Panc1 (cell line): ENCODE measurements around the gene KLK12. TPM values are rescaled to one million over a fixed set of nuclear protein-coding genes. Genes with fewer than 3 reads are reported as not detected.

ENCODE experiments used
- ATAC-seq: fragments of 200-7000 bp; cut with Tn5 transposase; 2 replicates; pipeline ENCODE4 v1.9.1; 2020; ENCODE audit warnings: mild to moderate bottlenecking, moderate library complexity
- BruUV-seq: library from RNA; stranded (reverse); fragments of 400-500 nt; replicated peaks from 2 replicates; lab custom pipeline; 2021; lab: Mats Ljungman, UMichigan
- CTCF ChIA-PET: fragments of 300-600 bp; sonication (Branson Sonifier 250); formaldehyde crosslinking; loops from one replicate; lab custom pipeline; 2022; ENCODE audit warnings: antibody characterized with exemption; lab: Charles Lee
- POLR2A ChIA-PET: fragments of 300-600 bp; sonication (Branson Sonifier 250); formaldehyde crosslinking; loops from one replicate; lab custom pipeline; 2022; ENCODE audit warnings: antibody characterized with exemption; lab: Charles Lee
- DNase-seq: peaks from one replicate; pipeline ENCODE4 v3.0.0-alpha.2; 2010; ENCODE audit warnings: low read depth, low spot score
- H3K27ac ChIP-seq: 2 replicates; pipeline ENCODE4 v1.5.1; 2011; ENCODE audit warnings: mild to moderate bottlenecking, low read length, inconsistent platforms
- H3K27me3 ChIP-seq: fragments of 200-500 bp; sonication (Bioruptor generic); 2 replicates; pipeline ENCODE4 v1.6.0; 2014; ENCODE audit warnings: low read length, inconsistent platforms; ENCODE audit not compliant: control insufficient read depth, insufficient read depth
- H3K36me3 ChIP-seq: fragments of 200-500 bp; sonication (Bioruptor generic); 2 replicates; pipeline ENCODE4 v1.5.1; 2014; ENCODE audit warnings: inconsistent platforms, mild to moderate bottlenecking, low read length, moderate library complexity; ENCODE audit not compliant: control insufficient read depth, insufficient read depth
- H3K4me1 ChIP-seq: 2 replicates; pipeline ENCODE4 v1.5.1; 2011; ENCODE audit warnings: inconsistent platforms, mild to moderate bottlenecking, low read length, moderate library complexity; ENCODE audit not compliant: control insufficient read depth, insufficient read depth
- H3K4me3 ChIP-seq, 2 experiments: 2 replicates each; pipeline ENCODE4 v1.5.1; 2011 to 2012; ENCODE audit warnings: low read depth in 2 of 2, low read length in 2 of 2, mild to moderate bottlenecking in 2 of 2, inconsistent platforms in 1 of 2, moderate library complexity in 1 of 2
- H3K9me3 ChIP-seq: fragments of 200-500 bp; sonication (Bioruptor generic); 2 replicates; pipeline ENCODE4 v1.5.1; 2014; ENCODE audit warnings: low read depth, mild to moderate bottlenecking, inconsistent platforms, low read length, moderate library complexity; ENCODE audit not compliant: control insufficient read depth, insufficient read depth
- POLR2AphosphoS5 ChIP-seq: IDR thresholded peaks from 2 replicates; pipeline ENCODE4 v1.6.1; 2012; ENCODE audit warnings: mild to moderate bottlenecking, low read depth, low read length, moderate library complexity
- SIN3A ChIP-seq: IDR thresholded peaks from 2 replicates; pipeline ENCODE4 v1.6.1; 2012; ENCODE audit warnings: low read depth, mild to moderate bottlenecking, low read length, moderate library complexity, borderline replicate concordance; ENCODE audit not compliant: insufficient read depth
- TCF7L2 ChIP-seq: IDR thresholded peaks from 2 replicates; pipeline ENCODE4 v1.6.1; 2011; ENCODE audit warnings: mild to moderate bottlenecking, low read depth, low read length, inconsistent platforms
- in situ Hi-C: cut with HindIII; loops from 2 replicates; pipeline ENCODE4 v1.10.0; 2016; ENCODE audit warnings: low sequenced_read_pairs, low pct_unique_long_range_greater_than_20kb
- intact Hi-C: fragments of 100-400 bp; cut with micrococcal nuclease; formaldehyde crosslinking; loops from one replicate; pipeline ENCODE4 v1.10.0; 2022; ENCODE audit not compliant: unreplicated experiment
- total RNA-seq: library from RNA; stranded (reverse); gene quantifications from one replicate; pipeline ENCODE4 v1.2.1, GENCODE V29; 2021; ENCODE audit not compliant: unreplicated experiment
- TF ChIP-seq, protein P1 (sequence below), 2 experiments: IDR thresholded peaks; 2 replicates each; pipeline ENCODE4 v1.6.1; 2011 to 2012; ENCODE audit warnings: low read depth in 2 of 2, control low read depth in 1 of 2, low read length in 1 of 2, mild to moderate bottlenecking in 1 of 2, moderate library complexity in 1 of 2; ENCODE audit not compliant: insufficient read depth in 1 of 2
- TF ChIP-seq, protein P2 (sequence below): fragments of 450-650 bp; IDR thresholded peaks from 2 replicates; pipeline ENCODE4 v1.5.1; 2017; ENCODE audit warnings: mild to moderate bottlenecking

The KLK12 gene
- total RNA-seq, 1 experiment from 2014 or later = not detected

DNA sequence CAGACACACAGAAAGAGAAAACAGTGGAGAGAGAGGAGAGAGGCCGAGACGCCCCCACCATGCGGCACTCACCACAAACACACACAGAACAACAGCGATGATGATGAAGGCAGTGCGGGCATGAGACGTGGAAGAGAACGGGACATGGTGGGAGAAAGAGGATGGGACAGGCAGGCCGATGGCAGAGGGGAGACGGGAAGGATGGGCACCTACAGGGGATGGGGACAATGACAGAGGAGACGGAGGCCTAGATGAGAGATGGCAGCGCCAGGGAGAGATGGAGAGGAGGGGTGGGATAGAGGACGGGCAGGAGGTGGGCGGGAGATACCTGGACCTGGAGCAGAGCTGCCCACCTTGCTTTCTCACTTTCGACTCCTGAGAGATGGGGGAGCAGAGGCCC is 49.0 kb upstream of the KLK12 start:
- ATAC-seq (no peak), DNase-seq (no peak)
- TF ChIP-seq SIN3A (no peak), POLR2AphosphoS5 (no peak), TCF7L2 (no peak)
- TF ChIP-seq, protein P1, sequence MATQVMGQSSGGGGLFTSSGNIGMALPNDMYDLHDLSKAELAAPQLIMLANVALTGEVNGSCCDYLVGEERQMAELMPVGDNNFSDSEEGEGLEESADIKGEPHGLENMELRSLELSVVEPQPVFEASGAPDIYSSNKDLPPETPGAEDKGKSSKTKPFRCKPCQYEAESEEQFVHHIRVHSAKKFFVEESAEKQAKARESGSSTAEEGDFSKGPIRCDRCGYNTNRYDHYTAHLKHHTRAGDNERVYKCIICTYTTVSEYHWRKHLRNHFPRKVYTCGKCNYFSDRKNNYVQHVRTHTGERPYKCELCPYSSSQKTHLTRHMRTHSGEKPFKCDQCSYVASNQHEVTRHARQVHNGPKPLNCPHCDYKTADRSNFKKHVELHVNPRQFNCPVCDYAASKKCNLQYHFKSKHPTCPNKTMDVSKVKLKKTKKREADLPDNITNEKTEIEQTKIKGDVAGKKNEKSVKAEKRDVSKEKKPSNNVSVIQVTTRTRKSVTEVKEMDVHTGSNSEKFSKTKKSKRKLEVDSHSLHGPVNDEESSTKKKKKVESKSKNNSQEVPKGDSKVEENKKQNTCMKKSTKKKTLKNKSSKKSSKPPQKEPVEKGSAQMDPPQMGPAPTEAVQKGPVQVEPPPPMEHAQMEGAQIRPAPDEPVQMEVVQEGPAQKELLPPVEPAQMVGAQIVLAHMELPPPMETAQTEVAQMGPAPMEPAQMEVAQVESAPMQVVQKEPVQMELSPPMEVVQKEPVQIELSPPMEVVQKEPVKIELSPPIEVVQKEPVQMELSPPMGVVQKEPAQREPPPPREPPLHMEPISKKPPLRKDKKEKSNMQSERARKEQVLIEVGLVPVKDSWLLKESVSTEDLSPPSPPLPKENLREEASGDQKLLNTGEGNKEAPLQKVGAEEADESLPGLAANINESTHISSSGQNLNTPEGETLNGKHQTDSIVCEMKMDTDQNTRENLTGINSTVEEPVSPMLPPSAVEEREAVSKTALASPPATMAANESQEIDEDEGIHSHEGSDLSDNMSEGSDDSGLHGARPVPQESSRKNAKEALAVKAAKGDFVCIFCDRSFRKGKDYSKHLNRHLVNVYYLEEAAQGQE (IDR thresholded peaks at IDR 0.05; ENCODE audit: insufficient read depth in 1 of 2, low read depth in 2 of 2, low read length in 1 of 2) = no peak
- TF ChIP-seq, protein P2, sequence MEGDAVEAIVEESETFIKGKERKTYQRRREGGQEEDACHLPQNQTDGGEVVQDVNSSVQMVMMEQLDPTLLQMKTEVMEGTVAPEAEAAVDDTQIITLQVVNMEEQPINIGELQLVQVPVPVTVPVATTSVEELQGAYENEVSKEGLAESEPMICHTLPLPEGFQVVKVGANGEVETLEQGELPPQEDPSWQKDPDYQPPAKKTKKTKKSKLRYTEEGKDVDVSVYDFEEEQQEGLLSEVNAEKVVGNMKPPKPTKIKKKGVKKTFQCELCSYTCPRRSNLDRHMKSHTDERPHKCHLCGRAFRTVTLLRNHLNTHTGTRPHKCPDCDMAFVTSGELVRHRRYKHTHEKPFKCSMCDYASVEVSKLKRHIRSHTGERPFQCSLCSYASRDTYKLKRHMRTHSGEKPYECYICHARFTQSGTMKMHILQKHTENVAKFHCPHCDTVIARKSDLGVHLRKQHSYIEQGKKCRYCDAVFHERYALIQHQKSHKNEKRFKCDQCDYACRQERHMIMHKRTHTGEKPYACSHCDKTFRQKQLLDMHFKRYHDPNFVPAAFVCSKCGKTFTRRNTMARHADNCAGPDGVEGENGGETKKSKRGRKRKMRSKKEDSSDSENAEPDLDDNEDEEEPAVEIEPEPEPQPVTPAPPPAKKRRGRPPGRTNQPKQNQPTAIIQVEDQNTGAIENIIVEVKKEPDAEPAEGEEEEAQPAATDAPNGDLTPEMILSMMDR = no peak
- intact Hi-C loops (no loop called here), in situ Hi-C loops (no loop called here)
- Histone ChIP-seq H3K9me3 (no peaks in the 10 kb centered on the region), H3K4me3 (no peak overlapping the region), H3K4me1 (no peaks in the 10 kb centered on the region), H3K27ac (no peak overlapping the region), H3K36me3 (no peaks in the 10 kb centered on the region), H3K27me3 (no peaks in the 10 kb centered on the region)
- ChIA-PET CTCF (no interaction called here), POLR2A (no interaction called here)
- no TSS peak for BruUV-seq

DNA sequence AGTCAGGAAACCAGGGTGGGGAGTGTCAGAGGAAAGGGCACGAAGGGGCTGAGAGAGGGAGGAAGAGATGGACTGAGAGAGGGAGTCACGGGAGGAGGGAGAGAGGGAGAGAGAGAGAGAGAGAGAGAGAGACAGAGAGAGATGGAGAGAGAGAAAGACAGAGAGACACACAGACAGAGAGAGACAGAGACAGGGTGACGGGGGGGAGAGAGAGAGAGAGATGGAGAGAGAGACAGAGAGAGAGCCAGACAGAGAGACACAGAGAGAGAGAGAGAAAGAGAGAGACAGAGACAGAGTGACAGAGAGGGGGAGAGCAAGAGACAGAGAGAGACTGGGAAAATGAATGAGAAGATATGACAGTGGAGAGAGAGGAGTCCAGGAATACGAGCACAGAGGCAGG is 48.4 kb upstream of the KLK12 start:
- H3K36me3 ChIP-seq = no peaks in the 10 kb centered on the region
- H3K4me3 ChIP-seq = no peak overlapping the region
- CTCF ChIA-PET = no interaction called here
- no peak for ATAC-seq
- no peak overlapping the region for H3K27ac ChIP-seq
- no peak for DNase-seq
- BruUV-seq = no TSS peak
- in situ Hi-C loops = no loop called here
- intact Hi-C loops = no loop called here
- POLR2A ChIA-PET = no interaction called here
- no peaks in the 10 kb centered on the region for H3K4me1 ChIP-seq
- TF ChIP-seq TCF7L2 (no peak), SIN3A (no peak), POLR2AphosphoS5 (no peak)
- TF ChIP-seq, protein P1 (IDR thresholded peaks at IDR 0.05; ENCODE audit: insufficient read depth in 1 of 2, low read depth in 2 of 2, low read length in 1 of 2) = no peak
- TF ChIP-seq, protein P2 = no peak
- H3K27me3 ChIP-seq = no peaks in the 10 kb centered on the region
- H3K9me3 ChIP-seq = no peaks in the 10 kb centered on the region
